Heart left ventricle (tissue), 13 donors: ENCODE results near the gene XPR1.

ENCODE experiments used
- POLR2A ChIP-seq, 2 donors: fragments of 450-650 bp; IDR thresholded peaks; one replicate each; pipeline ENCODE4 v1.6.1; 2017; ENCODE audit warnings: antibody characterized with exemption in 2 of 2, mild to moderate bottlenecking in 2 of 2, moderate library complexity in 2 of 2
- TF ChIP-seq, protein P1 (sequence below), 12 donors: fragments of 200-600 bp; sonication (generic) in 4 of 12; IDR thresholded peaks; one replicate each; pipeline versions ENCODE4 v1.5.0 to v1.8.0; 2018 to 2022; ENCODE audit warnings: antibody characterized with exemption in 12 of 12, mild to moderate bottlenecking in 5 of 12
- donor health status: ischemic (EF 13 %, LVEDD 7.1; RV severe dilation, severe dysfunction).
- donor health status: DM: no; HTN: yes; CAD: no.
- donor health status: DM: no; HTN: no; CAD: no.
- donor health status: ischemic (EF 25% LVEDD 6.9; RV normal size, moderate dysfunction).
- donor health status: ischemic (EF 25% LVEDD 5.7; RV mildly dilated, moderate dysfunction).
- donor health status: ischemic (EF 35%, LVEDD 5.7; RV mildly dilated, moderate dysfunction).
- donor health status: nonischemic (EF 11% LVEDD 7.7; RV severe dilation, severe dysfunction).
- donor health status: DM: yes; HTN: yes; CAD: no.
- donor health status: PGD.
- donor health status: ischemic (EF 29% LVEDD 5.4; RV normal size, mild dysfunction).
- donor health status: nonischemic (EF 23%, LVEDD 6.1; RV moderate dilation, normal function).

GRCh38 chr1:180918519-180918918 is 286.7 kb downstream of the XPR1 start:
- no peak for TF ChIP-seq POLR2A (IDR thresholded peaks at IDR 0.05)
- TF ChIP-seq, protein P1, sequence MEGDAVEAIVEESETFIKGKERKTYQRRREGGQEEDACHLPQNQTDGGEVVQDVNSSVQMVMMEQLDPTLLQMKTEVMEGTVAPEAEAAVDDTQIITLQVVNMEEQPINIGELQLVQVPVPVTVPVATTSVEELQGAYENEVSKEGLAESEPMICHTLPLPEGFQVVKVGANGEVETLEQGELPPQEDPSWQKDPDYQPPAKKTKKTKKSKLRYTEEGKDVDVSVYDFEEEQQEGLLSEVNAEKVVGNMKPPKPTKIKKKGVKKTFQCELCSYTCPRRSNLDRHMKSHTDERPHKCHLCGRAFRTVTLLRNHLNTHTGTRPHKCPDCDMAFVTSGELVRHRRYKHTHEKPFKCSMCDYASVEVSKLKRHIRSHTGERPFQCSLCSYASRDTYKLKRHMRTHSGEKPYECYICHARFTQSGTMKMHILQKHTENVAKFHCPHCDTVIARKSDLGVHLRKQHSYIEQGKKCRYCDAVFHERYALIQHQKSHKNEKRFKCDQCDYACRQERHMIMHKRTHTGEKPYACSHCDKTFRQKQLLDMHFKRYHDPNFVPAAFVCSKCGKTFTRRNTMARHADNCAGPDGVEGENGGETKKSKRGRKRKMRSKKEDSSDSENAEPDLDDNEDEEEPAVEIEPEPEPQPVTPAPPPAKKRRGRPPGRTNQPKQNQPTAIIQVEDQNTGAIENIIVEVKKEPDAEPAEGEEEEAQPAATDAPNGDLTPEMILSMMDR (IDR thresholded peaks at IDR 0.05), result no peak
